HCT116 (cell line): ENCODE measurements around the gene CRIM1. TPM values are rescaled to one million over a fixed set of nuclear protein-coding genes. Genes with fewer than 3 reads are reported as not detected.
A peak's percentile ranks its signal among the peaks of the same experiment; 100 is the strongest.

Experiments
- ATAC-seq: fragments of 200-7000 bp; cut with Tn5 transposase; 2 replicates; pipeline ENCODE4 v1.9.1; 2020; ENCODE audit warnings: mild to moderate bottlenecking, moderate library complexity
- BruUV-seq: library from RNA; stranded (reverse); fragments of 400-500 nt; replicated peaks from 2 replicates; lab custom pipeline; 2021; lab: Mats Ljungman, UMichigan
- CTCF ChIA-PET: fragments of 300-600 bp; sonication (Branson Sonifier 250); formaldehyde crosslinking; loops from one replicate; lab custom pipeline; 2021; ENCODE audit warnings: antibody characterized with exemption; lab: Charles Lee
- POLR2A ChIA-PET: fragments of 300-600, 350-600 bp; sonication (Branson Sonifier 250); formaldehyde crosslinking; loops from one replicate; lab custom pipeline; 2021; ENCODE audit warnings: antibody characterized with exemption; lab: Charles Lee
- RAD21 ChIA-PET, 2 experiments: fragments of 300-600 bp; sonication (Branson Sonifier 250); formaldehyde crosslinking; loops; one replicate each; lab custom pipeline; 2023; ENCODE audit warnings: low total read pairs in 2 of 2; ENCODE audit not compliant: uncharacterized antibody in 2 of 2, unreplicated experiment in 2 of 2, low non-redundant PET in 1 of 2; lab: Charles Lee
- DNase-seq: peaks from one replicate; pipeline ENCODE4 v3.0.0-alpha.2; 2010; ENCODE audit warnings: low read depth, low spot score
- H2AFZ ChIP-seq: fragments of 200-600 bp; shearing (Covaris generic), sonication (generic); 2 replicates; pipeline ENCODE4 v1.6.1; 2017; ENCODE audit warnings: low read depth, mixed run types, mixed read lengths, antibody characterized with exemption, low read length; ENCODE audit not compliant: poor library complexity, severe bottlenecking
- H3K27ac ChIP-seq: 2 replicates; pipeline ENCODE4 v1.5.1; 2012; ENCODE audit warnings: low read depth, low read length
- H3K27me3 ChIP-seq: fragments of 200-600 bp; sonication (generic); 2 replicates; pipeline ENCODE4 v1.6.1; 2016; ENCODE audit warnings: mixed run types, low read length, mixed read lengths; ENCODE audit not compliant: insufficient read depth
- H3K36me3 ChIP-seq, 2 experiments: fragments of 200-500 bp in 1 of 2; fragments of 200-600 bp in 1 of 2; sonication (Bioruptor generic) in 1 of 2; sonication (generic) in 1 of 2; 2 replicates each; pipeline versions ENCODE4 v1.5.1 to v1.6.1; 2014 to 2016; ENCODE audit warnings: low read length in 2 of 2, inconsistent platforms in 1 of 2, mixed read lengths in 1 of 2, mixed run types in 1 of 2; ENCODE audit not compliant: insufficient read depth in 2 of 2, control insufficient read depth in 1 of 2
- H3K4me1 ChIP-seq, 2 experiments: fragments of 200-600 bp in 1 of 2; sonication (generic) in 1 of 2; 2 replicates each; pipeline versions ENCODE4 v1.5.1 to v1.6.1; 2012 to 2017; ENCODE audit warnings: low read length in 2 of 2, inconsistent platforms in 1 of 2, mild to moderate bottlenecking in 1 of 2, mixed read lengths in 1 of 2, mixed run types in 1 of 2, moderate library complexity in 1 of 2; ENCODE audit not compliant: insufficient read depth in 2 of 2, control insufficient read depth in 1 of 2
- H3K4me2 ChIP-seq: fragments of 200-600 bp; sonication (generic); 2 replicates; pipeline ENCODE4 v1.6.1; 2017; ENCODE audit warnings: mixed run types, low read length, mixed read lengths
- H3K4me3 ChIP-seq, 2 experiments: fragments of 200-600 bp in 1 of 2; sonication (generic) in 1 of 2; replicated peaks in 1 of 2; 2 replicates each; pipeline ENCODE4 v1.5.1; 2011 to 2016; ENCODE audit warnings: low read length in 2 of 2, control low read depth in 1 of 2, low read depth in 1 of 2, mild to moderate bottlenecking in 1 of 2, mixed read lengths in 1 of 2, mixed run types in 1 of 2
- H3K79me2 ChIP-seq: fragments of 200-600 bp; sonication (generic); 2 replicates; pipeline ENCODE4 v1.6.1; 2017; ENCODE audit warnings: mild to moderate bottlenecking, mixed run types, low read length, moderate library complexity, mixed read lengths; ENCODE audit not compliant: insufficient read depth
- H3K9ac ChIP-seq: fragments of 200-600 bp; sonication (generic); 2 replicates; pipeline ENCODE4 v1.6.1; 2016; ENCODE audit warnings: low read length, mixed read lengths
- H3K9me2 ChIP-seq: fragments of 200-600 bp; sonication (generic), shearing (Covaris generic); 2 replicates; pipeline ENCODE4 v1.6.1; 2017; ENCODE audit warnings: mixed run types, mild to moderate bottlenecking, moderate library complexity; ENCODE audit not compliant: insufficient read depth
- H3K9me3 ChIP-seq, 2 experiments: fragments of 200-500 bp in 1 of 2; fragments of 200-600 bp in 1 of 2; sonication (Bioruptor generic) in 1 of 2; sonication (generic) in 1 of 2; 2 replicates each; pipeline ENCODE4 v1.6.1; 2014 to 2017; ENCODE audit warnings: low read length in 2 of 2, mixed read lengths in 2 of 2, inconsistent platforms in 1 of 2, low read depth in 1 of 2, mild to moderate bottlenecking in 1 of 2, mixed run types in 1 of 2, moderate library complexity in 1 of 2; ENCODE audit not compliant: control insufficient read depth in 1 of 2, insufficient read depth in 1 of 2
- H4K20me1 ChIP-seq: fragments of 200-600 bp; sonication (generic), shearing (Covaris generic); 2 replicates; pipeline ENCODE4 v1.6.1; 2017; ENCODE audit warnings: mixed run types, mild to moderate bottlenecking, moderate library complexity; ENCODE audit not compliant: insufficient read depth
- CEBPB ChIP-seq: IDR thresholded peaks from 2 replicates; pipeline ENCODE4 v1.6.1; 2012; ENCODE audit warnings: low read depth
- EZH2 ChIP-seq: fragments of 200-600 bp; sonication (generic); IDR thresholded peaks from 2 replicates; pipeline ENCODE4 v1.6.1; 2017; ENCODE audit warnings: antibody characterized with exemption, mixed run types
- EZH2phosphoT487 ChIP-seq: fragments of 200-600 bp; IDR thresholded peaks from 2 replicates; pipeline ENCODE4 v1.6.1; 2018; ENCODE audit warnings: antibody characterized with exemption, borderline replicate concordance
- FOSL1 ChIP-seq: IDR thresholded peaks from 2 replicates; pipeline ENCODE4 v1.6.1; 2012; ENCODE audit warnings: low read depth
- JUND ChIP-seq: IDR thresholded peaks from 2 replicates; pipeline ENCODE4 v1.6.1; 2012
- REST ChIP-seq: IDR thresholded peaks from 2 replicates; pipeline ENCODE4 v1.6.1; 2012; ENCODE audit warnings: low read depth
- SRF ChIP-seq: IDR thresholded peaks from 2 replicates; pipeline ENCODE4 v1.6.1; 2012; ENCODE audit warnings: low read depth
- TCF7L2 ChIP-seq: IDR thresholded peaks from 2 replicates; pipeline ENCODE4 v1.7.0; 2011; ENCODE audit warnings: borderline replicate concordance, inconsistent platforms; ENCODE audit not compliant: insufficient read depth, insufficient read length; ENCODE audit errors: extremely low read depth
- ZBTB33 ChIP-seq: IDR thresholded peaks from 2 replicates; pipeline ENCODE4 v1.6.1; 2011; ENCODE audit warnings: mild to moderate bottlenecking, low read length, moderate library complexity; ENCODE audit not compliant: insufficient replicate concordance; ENCODE audit errors: extremely low read depth
- ZFX ChIP-seq: fragments of 450-650 bp; IDR thresholded peaks from 2 replicates; pipeline ENCODE4 v1.6.1; 2017
- intact Hi-C: fragments of 100-400 bp; cut with micrococcal nuclease; formaldehyde crosslinking; loops from 2 replicates; pipeline ENCODE4 v1.10.0; 2022
- total RNA-seq: library from RNA; stranded (reverse); gene quantifications from one replicate; pipeline ENCODE4 v1.2.1, GENCODE V29; 2021; ENCODE audit not compliant: unreplicated experiment

Gene CRIM1
- total RNA-seq, 1 experiment from 2014 or later: 27.2 TPM

GRCh38 chr2:36489281-36489680, 133.7 kb downstream of the CRIM1 start:
- Histone ChIP-seq H3K4me1 (peaks cover 34 to 53% of the 10 kb centered on the region in 2 experiments), H3K27me3 (no peaks in the 10 kb centered on the region), H3K79me2 (0 out of 2 replicates have a peak, but pooled peaks cover 3% of the 10 kb centered on the region), H3K4me3 (no peak overlapping the region), H4K20me1 (no peaks in the 10 kb centered on the region), H3K9ac (no peak overlapping the region), H3K9me2 (no peaks in the 10 kb centered on the region), H3K36me3 (no peaks in the 10 kb centered on the region), H3K27ac (no peak overlapping the region), H3K4me2 (peak overlapping the region; percentile 41), H2AFZ (no peak overlapping the region), H3K9me3 (no peaks in the 10 kb centered on the region)
- DNase-seq (no peak), ATAC-seq (0 out of 2 replicates have a peak, but pooled peaks have one; percentile 41)
- ChIA-PET CTCF (no interaction called here), POLR2A (no interaction called here), RAD21 (no interaction called here)
- no TSS peak for BruUV-seq
- no peak for TF ChIP-seq FOSL1
- no peak for TF ChIP-seq ZBTB33
- TF ChIP-seq CEBPB: no peak
- TF ChIP-seq JUND: no peak
- TF ChIP-seq ZFX: no peak
- TF ChIP-seq SRF: no peak
- TF ChIP-seq TCF7L2: no peak
- no peak for TF ChIP-seq EZH2
- no peak for TF ChIP-seq REST
- no peak for TF ChIP-seq EZH2phosphoT487
- intact Hi-C loops: no loop called here
